Uterus (tissue), 2 donors: ENCODE measurements around the gene POLQ.

ENCODE experiments used
- CTCF ChIP-seq, 4 experiments: fragments of 200-600 bp in 2 of 4; fragments of 450-650 bp in 2 of 4; sonication (generic) in 2 of 4; IDR thresholded peaks; one replicate each; pipeline ENCODE4 v1.5.1; 2016 to 2019; ENCODE audit warnings: antibody characterized with exemption in 4 of 4, mild to moderate bottlenecking in 2 of 4, moderate library complexity in 1 of 4
- POLR2A ChIP-seq, 2 donors: fragments of 450-650 bp; IDR thresholded peaks; one replicate each; pipeline ENCODE4 v1.6.1; 2016; ENCODE audit warnings: antibody characterized with exemption in 2 of 2, mild to moderate bottlenecking in 1 of 2, moderate library complexity in 1 of 2

DNA sequence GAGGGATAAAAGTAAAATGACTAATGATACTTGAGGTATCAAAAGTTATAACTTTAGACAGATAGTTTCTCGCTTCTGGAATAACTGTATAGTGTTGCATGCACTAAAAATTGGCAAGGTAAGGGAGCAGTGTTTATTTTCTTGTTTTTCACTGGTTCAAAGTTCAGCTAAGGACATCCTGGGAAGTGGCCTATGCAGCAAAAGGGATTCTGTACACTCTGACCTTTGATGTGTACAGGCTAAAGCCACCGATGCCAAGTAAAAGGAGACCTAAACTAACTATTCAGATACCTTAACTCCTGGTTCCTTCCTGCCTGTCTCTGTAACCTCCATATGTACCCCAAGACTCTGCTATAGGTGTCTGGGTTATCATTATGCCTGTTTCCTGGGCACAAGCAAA, 49.1 kb upstream of the POLQ start:
- no peak for TF ChIP-seq POLR2A (IDR thresholded peaks at IDR 0.05)
- no peak for TF ChIP-seq CTCF (IDR thresholded peaks at IDR 0.05)
